ENCODE measurements around the gene PIKFYVE.
"Not testable (repeated sequence)": the region's sequence is repeated elsewhere in the genome, so short reads cannot be mapped to it uniquely, and the experiment has no call there.

PIKFYVE gene

GRCh38 chr2:208392300-208392699, 126.2 kb downstream of the PIKFYVE start:
- Histone ChIP-seq H3K9me3 (replicated peaks in 1 of 2; ENCODE audit: control insufficient read depth in 2 of 2, insufficient read depth in 1 of 2, low read depth in 1 of 2, low read length in 2 of 2) (peaks cover 6 to 16% of the 10 kb centered on the region in 2 donors), H2BK15ac (ENCODE audit: low read length) (no peak overlapping the region), H4K8ac (ENCODE audit: low read depth, low read length) (no peak overlapping the region), H3K18ac (ENCODE audit: low read length) (no peak overlapping the region), H3K9ac (ENCODE audit: low read depth, low read length, poor library complexity) (no peak overlapping the region), H3K79me1 (ENCODE audit: low read depth, low read length) (no peaks in the 10 kb centered on the region), H4K91ac (ENCODE audit: low read depth, low read length, poor library complexity) (no peak overlapping the region), H3K4ac (ENCODE audit: low read length) (no peak overlapping the region), H3K23ac (ENCODE audit: low read depth, low read length, poor library complexity) (no peak overlapping the region), H3K14ac (ENCODE audit: low read length) (no peak overlapping the region), H3K4me2 (ENCODE audit: insufficient read depth, low read length, poor library complexity, severe bottlenecking) (no peak overlapping the region), H3K27me3 (ENCODE audit: control insufficient read depth in 3 of 3, insufficient read depth in 3 of 3, low read depth in 1 of 3, low read length in 3 of 3) (no peaks in the 10 kb centered on the region), H2AFZ (ENCODE audit: low read length) (no peak overlapping the region), H2AK5ac (ENCODE audit: low read depth, low read length) (no peak overlapping the region), H3K27ac (replicated peaks; ENCODE audit: low read length) (no peak overlapping the region), H2BK120ac (ENCODE audit: low read depth, low read length) (no peak overlapping the region), H3K36me3 (replicated peaks in 1 of 2; ENCODE audit: control insufficient read depth in 2 of 2, insufficient read depth in 2 of 2, low read length in 2 of 2) (no peaks in the 10 kb centered on the region), H3K4me3 (ENCODE audit: low read length in 2 of 2) (no peak overlapping the region), H3K4me1 (ENCODE audit: control insufficient read depth in 2 of 2, insufficient read depth in 1 of 2, low read depth in 1 of 2, low read length in 2 of 2) (no peaks in the 10 kb centered on the region), H2BK5ac (ENCODE audit: low read length) (no peak overlapping the region), H2BK12ac (ENCODE audit: low read length) (no peak overlapping the region)
- DNase-seq (ENCODE audit: low spot score): no peak
- no CpG with 5 or more reads among the region's 3 CpGs for WGBS, 2 donors (ENCODE audit: extremely low coverage in 2 of 2, insufficient read length in 2 of 2, insufficient replicate concordance in 1 of 2)

GRCh38 chr2:208396796-208397195, 130.7 kb downstream of the PIKFYVE start:
- H3K4ac ChIP-seq (ENCODE audit: low read length): not testable (repeated sequence)

GRCh38 chr2:208399201-208399600, 133.1 kb downstream of the PIKFYVE start:
- Histone ChIP-seq H3K79me1 (ENCODE audit: low read depth, low read length) (no peaks in the 10 kb centered on the region), H3K9me3 (replicated peaks in 1 of 2; ENCODE audit: control insufficient read depth in 2 of 2, insufficient read depth in 1 of 2, low read depth in 1 of 2, low read length in 2 of 2) (peaks cover 6% of the 10 kb centered on the region in 2 donors), H2AFZ (ENCODE audit: low read length) (no peak overlapping the region), H2BK12ac (ENCODE audit: low read length) (no peak overlapping the region), H3K4ac (ENCODE audit: low read length) (no peak overlapping the region), H2BK120ac (ENCODE audit: low read depth, low read length) (no peak overlapping the region), H4K8ac (ENCODE audit: low read depth, low read length) (no peak overlapping the region), H3K27me3 (ENCODE audit: control insufficient read depth in 3 of 3, insufficient read depth in 3 of 3, low read depth in 1 of 3, low read length in 3 of 3) (peaks cover 0 to 8% (median 0%) of the 10 kb centered on the region in 3 experiments), H3K4me1 (ENCODE audit: control insufficient read depth in 2 of 2, insufficient read depth in 1 of 2, low read depth in 1 of 2, low read length in 2 of 2) (no peaks in the 10 kb centered on the region), H3K9ac (ENCODE audit: low read depth, low read length, poor library complexity) (no peak overlapping the region), H3K4me3 (ENCODE audit: low read length in 2 of 2) (no peak overlapping the region), H3K23ac (ENCODE audit: low read depth, low read length, poor library complexity) (no peak overlapping the region), H3K18ac (ENCODE audit: low read length) (no peak overlapping the region), H2BK5ac (ENCODE audit: low read length) (no peak overlapping the region), H2AK5ac (ENCODE audit: low read depth, low read length) (no peak overlapping the region), H3K36me3 (replicated peaks in 1 of 2; ENCODE audit: control insufficient read depth in 2 of 2, insufficient read depth in 2 of 2, low read length in 2 of 2) (no peaks in the 10 kb centered on the region), H3K4me2 (ENCODE audit: insufficient read depth, low read length, poor library complexity, severe bottlenecking) (no peak overlapping the region), H4K91ac (ENCODE audit: low read depth, low read length, poor library complexity) (no peak overlapping the region), H3K14ac (ENCODE audit: low read length) (no peak overlapping the region), H2BK15ac (ENCODE audit: low read length) (no peak overlapping the region), H3K27ac (replicated peaks; ENCODE audit: low read length) (no peak overlapping the region)
- no CpG with 5 or more reads among the region's 1 CpG for WGBS, 2 donors (ENCODE audit: extremely low coverage in 2 of 2, insufficient read length in 2 of 2, insufficient replicate concordance in 1 of 2)
- DNase-seq (ENCODE audit: low spot score): no peak

More at GRCh38 chr2:208396796-208397195, 130.7 kb downstream of the PIKFYVE start:
- not testable (repeated sequence) for H3K36me3 ChIP-seq (replicated peaks in 1 of 2; ENCODE audit: control insufficient read depth in 2 of 2, insufficient read depth in 2 of 2, low read length in 2 of 2); H3K27me3 ChIP-seq (ENCODE audit: control insufficient read depth in 3 of 3, insufficient read depth in 3 of 3, low read depth in 1 of 3, low read length in 3 of 3); H2BK12ac ChIP-seq (ENCODE audit: low read length); H3K27ac ChIP-seq (replicated peaks; ENCODE audit: low read length); H3K23ac ChIP-seq (ENCODE audit: low read depth, low read length, poor library complexity); H3K4me1 ChIP-seq (ENCODE audit: control insufficient read depth in 2 of 2, insufficient read depth in 1 of 2, low read depth in 1 of 2, low read length in 2 of 2); H2AFZ ChIP-seq (ENCODE audit: low read length); H4K91ac ChIP-seq (ENCODE audit: low read depth, low read length, poor library complexity); H2AK5ac ChIP-seq (ENCODE audit: low read depth, low read length); H2BK15ac ChIP-seq (ENCODE audit: low read length); H2BK5ac ChIP-seq (ENCODE audit: low read length); H3K14ac ChIP-seq (ENCODE audit: low read length); H3K18ac ChIP-seq (ENCODE audit: low read length); DNase-seq (ENCODE audit: low spot score); H3K79me1 ChIP-seq (ENCODE audit: low read depth, low read length); H3K4me3 ChIP-seq (ENCODE audit: low read length in 2 of 2); H3K9ac ChIP-seq (ENCODE audit: low read depth, low read length, poor library complexity); H4K8ac ChIP-seq (ENCODE audit: low read depth, low read length); H3K4me2 ChIP-seq (ENCODE audit: insufficient read depth, low read length, poor library complexity, severe bottlenecking); H2BK120ac ChIP-seq (ENCODE audit: low read depth, low read length)
- H3K9me3 ChIP-seq (replicated peaks in 1 of 2; ENCODE audit: control insufficient read depth in 2 of 2, insufficient read depth in 1 of 2, low read depth in 1 of 2, low read length in 2 of 2): peaks cover 6 to 16% of the 10 kb centered on the region in 2 donors
- WGBS, 2 donors (ENCODE audit: extremely low coverage in 2 of 2, insufficient read length in 2 of 2, insufficient replicate concordance in 1 of 2): no CpG with 5 or more reads among the region's 4 CpGs

DNA sequence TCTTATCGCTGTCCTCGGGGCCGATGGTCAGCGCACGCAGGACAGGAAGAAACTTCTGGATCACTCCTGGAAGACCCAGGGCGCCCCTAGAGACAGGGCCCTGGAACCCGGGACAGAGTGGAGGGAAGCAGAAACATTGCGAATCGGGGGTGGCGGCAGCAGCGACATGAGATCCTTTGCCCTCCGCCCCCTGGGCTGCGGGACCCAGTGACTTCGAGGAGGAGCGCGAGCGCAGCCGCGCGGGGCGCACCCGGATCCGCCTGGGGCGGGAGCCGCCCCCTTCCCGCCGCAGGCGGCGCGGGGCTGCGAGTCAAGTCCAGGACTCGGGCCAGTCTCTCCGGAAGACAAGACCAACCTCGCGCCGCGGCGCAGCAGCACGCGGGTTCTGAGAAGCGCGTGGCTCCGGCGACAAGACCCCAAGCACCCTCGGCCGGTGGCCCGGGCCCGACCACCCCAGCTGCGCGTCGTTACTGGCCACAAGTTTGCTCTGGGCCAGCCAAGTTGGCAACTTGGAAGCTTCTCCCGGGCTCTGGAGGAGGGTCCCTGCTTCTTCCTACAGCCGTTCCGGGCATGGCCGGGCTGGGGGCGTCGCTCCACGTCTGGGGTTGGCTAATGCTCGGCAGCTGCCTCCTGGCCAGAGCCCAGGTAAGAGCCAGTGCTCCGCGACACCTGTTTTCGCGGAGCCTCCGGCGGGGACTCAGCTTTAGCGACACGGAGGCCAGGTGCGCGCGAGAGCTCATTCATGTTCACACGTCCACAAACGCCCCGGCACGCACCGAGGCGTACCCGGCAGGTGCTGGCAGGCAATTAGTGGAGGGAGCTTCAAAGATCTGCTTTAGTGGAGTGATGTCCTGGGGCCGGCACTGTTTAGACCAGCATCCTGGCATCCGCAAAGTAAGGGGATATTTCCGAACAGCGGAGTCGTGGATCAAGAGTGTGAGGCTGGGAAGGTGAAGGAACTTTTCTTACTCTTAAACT, 140.7 kb downstream of the PIKFYVE start, which contains the start of gene PTH2R:
TSS of gene PTH2R (plus strand) at position 319 of the 978 bp plus-strand sequence. CDS start at position 571, 252 bp downstream.
- H3K4me1 ChIP-seq (ENCODE audit: control insufficient read depth in 2 of 2, insufficient read depth in 1 of 2, low read depth in 1 of 2, low read length in 2 of 2): peaks cover 0 to 2% of the 10 kb centered on the region in 2 donors
- no peak within 1 kb of the TSS for H3K23ac ChIP-seq (ENCODE audit: low read depth, low read length, poor library complexity)
- no peak within 1 kb of the TSS for H3K4ac ChIP-seq (ENCODE audit: low read length)
- DNase-seq (ENCODE audit: low spot score): peak; percentile 29
- H4K8ac ChIP-seq (ENCODE audit: low read depth, low read length): no peak within 1 kb of the TSS
- H4K91ac ChIP-seq (ENCODE audit: low read depth, low read length, poor library complexity): no peak within 1 kb of the TSS
- H2AFZ ChIP-seq (ENCODE audit: low read length): peak within 1 kb of the TSS; percentile 85
- H3K4me3 ChIP-seq (ENCODE audit: low read length in 2 of 2): peak within 1 kb of the TSS in 1 of 2 donors; percentile 72
- H2BK5ac ChIP-seq (ENCODE audit: low read length): no peak within 1 kb of the TSS
- no peak within 1 kb of the TSS for H2BK15ac ChIP-seq (ENCODE audit: low read length)
- H3K79me1 ChIP-seq (ENCODE audit: low read depth, low read length): no peaks in the 10 kb centered on the region
- no peak within 1 kb of the TSS for H3K9ac ChIP-seq (ENCODE audit: low read depth, low read length, poor library complexity)
- H3K27ac ChIP-seq (replicated peaks; ENCODE audit: low read length): no peak within 1 kb of the TSS
- H3K18ac ChIP-seq (ENCODE audit: low read length): peak within 1 kb of the TSS; percentile 77
- no CpG with 5 or more reads among the region's 82 CpGs for WGBS, 2 donors (ENCODE audit: extremely low coverage in 2 of 2, insufficient read length in 2 of 2, insufficient replicate concordance in 1 of 2)
- H3K4me2 ChIP-seq (ENCODE audit: insufficient read depth, low read length, poor library complexity, severe bottlenecking): peak within 1 kb of the TSS; percentile 93
- H3K14ac ChIP-seq (ENCODE audit: low read length): no peak within 1 kb of the TSS
- H2BK12ac ChIP-seq (ENCODE audit: low read length): no peak within 1 kb of the TSS
- H2AK5ac ChIP-seq (ENCODE audit: low read depth, low read length): no peak within 1 kb of the TSS
- H3K36me3 ChIP-seq (replicated peaks in 1 of 2; ENCODE audit: control insufficient read depth in 2 of 2, insufficient read depth in 2 of 2, low read length in 2 of 2): no peaks in the 10 kb centered on the region
- no peaks in the 10 kb centered on the region for H3K9me3 ChIP-seq (replicated peaks in 1 of 2; ENCODE audit: control insufficient read depth in 2 of 2, insufficient read depth in 1 of 2, low read depth in 1 of 2, low read length in 2 of 2)
- H3K27me3 ChIP-seq (ENCODE audit: control insufficient read depth in 3 of 3, insufficient read depth in 3 of 3, low read depth in 1 of 3, low read length in 3 of 3): peaks cover 2 to 48% (median 12%) of the 10 kb centered on the region in 3 experiments
- no peak within 1 kb of the TSS for H2BK120ac ChIP-seq (ENCODE audit: low read depth, low read length)
